Trophoblast cell (in vitro differentiated cells and primary cell): ENCODE measurements around the gene FOXF1.

Source experiments
- DNase-seq, 2 donors: peaks; one replicate each; pipeline ENCODE4 v3.0.0-alpha.2; 2016
- H2AFZ ChIP-seq: 2 replicates; pipeline ENCODE4 v1.6.1; 2013; ENCODE audit warnings: low read length, moderate library complexity, mild to moderate bottlenecking; ENCODE audit not compliant: insufficient read depth, poor library complexity
- H2AK5ac ChIP-seq: 2 replicates; pipeline ENCODE4 v1.6.1; 2013; ENCODE audit warnings: mild to moderate bottlenecking, low read length
- H2BK120ac ChIP-seq: 2 replicates; pipeline ENCODE4 v1.6.1; 2013; ENCODE audit warnings: low read length, mild to moderate bottlenecking, moderate library complexity; ENCODE audit not compliant: insufficient read depth, poor library complexity
- H2BK12ac ChIP-seq: 2 replicates; pipeline ENCODE4 v1.6.1; 2013; ENCODE audit warnings: mild to moderate bottlenecking, low read length, moderate library complexity
- H2BK5ac ChIP-seq: 2 replicates; pipeline ENCODE4 v1.6.1; 2013; ENCODE audit warnings: low read length, low read depth, moderate library complexity, mild to moderate bottlenecking; ENCODE audit not compliant: poor library complexity
- H3K14ac ChIP-seq: 2 replicates; pipeline ENCODE4 v1.6.1; 2013; ENCODE audit warnings: mild to moderate bottlenecking, low read length
- H3K18ac ChIP-seq: 2 replicates; pipeline ENCODE4 v1.6.1; 2013; ENCODE audit warnings: mild to moderate bottlenecking, low read length
- H3K23ac ChIP-seq: 2 replicates; pipeline ENCODE4 v1.6.1; 2013; ENCODE audit warnings: low read length
- H3K27ac ChIP-seq: 2 replicates; pipeline ENCODE4 v1.5.1; 2013; ENCODE audit warnings: low read depth, mild to moderate bottlenecking, inconsistent platforms, low read length, moderate library complexity
- H3K27me3 ChIP-seq: 2 replicates; pipeline ENCODE4 v1.6.1; 2013; ENCODE audit warnings: inconsistent platforms, mild to moderate bottlenecking, low read length, moderate library complexity; ENCODE audit not compliant: insufficient read depth
- H3K36me3 ChIP-seq, 2 experiments: 1 replicate in 1 of 2; 2 replicates in 1 of 2; pipeline ENCODE4 v1.6.1; 2013; ENCODE audit warnings: low read length in 2 of 2, mild to moderate bottlenecking in 2 of 2, moderate library complexity in 1 of 2; ENCODE audit not compliant: insufficient read depth in 2 of 2, control insufficient read depth in 1 of 2
- H3K4ac ChIP-seq: 2 replicates; pipeline ENCODE4 v1.6.1; 2013; ENCODE audit warnings: low read depth, mild to moderate bottlenecking, low read length, moderate library complexity
- H3K4me1 ChIP-seq, 2 experiments: 1 replicate in 1 of 2; 2 replicates in 1 of 2; pipeline ENCODE4 v1.6.1; 2013; ENCODE audit warnings: low read length in 2 of 2, mild to moderate bottlenecking in 2 of 2, moderate library complexity in 1 of 2; ENCODE audit not compliant: insufficient read depth in 2 of 2, control insufficient read depth in 1 of 2
- H3K4me2 ChIP-seq: 2 replicates; pipeline ENCODE4 v1.6.1; 2013; ENCODE audit warnings: inconsistent platforms, mild to moderate bottlenecking, low read length, moderate library complexity
- H3K4me3 ChIP-seq: 2 replicates; pipeline ENCODE4 v1.5.1; 2013; ENCODE audit warnings: mild to moderate bottlenecking, low read depth, low read length, inconsistent platforms
- H3K79me1 ChIP-seq: one replicate; pipeline ENCODE4 v1.6.1; 2013; ENCODE audit warnings: low read length
- H3K79me2 ChIP-seq: 2 replicates; pipeline ENCODE4 v1.6.1; 2013; ENCODE audit warnings: low read length, mild to moderate bottlenecking; ENCODE audit not compliant: control insufficient read depth, insufficient read depth, poor library complexity
- H3K9ac ChIP-seq: 2 replicates; pipeline ENCODE4 v1.6.1; 2013; ENCODE audit warnings: mild to moderate bottlenecking, low read length
- H3K9me3 ChIP-seq: 2 replicates; pipeline ENCODE4 v1.6.1; 2013; ENCODE audit warnings: low read depth, mild to moderate bottlenecking, control low read depth, inconsistent platforms, low read length; ENCODE audit not compliant: insufficient read depth
- H4K12ac ChIP-seq: 2 replicates; pipeline ENCODE4 v1.6.1; 2013; ENCODE audit warnings: low read depth, mild to moderate bottlenecking, low read length, moderate library complexity
- H4K8ac ChIP-seq: 2 replicates; pipeline ENCODE4 v1.6.1; 2013; ENCODE audit warnings: low read depth, mild to moderate bottlenecking, low read length, moderate library complexity
- H4K91ac ChIP-seq: one replicate; pipeline ENCODE4 v1.6.1; 2013; ENCODE audit warnings: low read depth, mild to moderate bottlenecking, low read length, moderate library complexity
- WGBS: extraction: QIAGEN DNeasy Blood & Tissue Kit; methylation state at CpG from one replicate; pipeline ENCODE4 v1.1.7; 2013; ENCODE audit warnings: missing lambda C conversion rate; ENCODE audit not compliant: insufficient read length, insufficient coverage; ENCODE audit errors: extremely low coverage; 5-methylcytosine and 5-hydroxymethylcytosine counted together

The FOXF1 gene

GRCh38 chr16:86512860-86513470 lies 2.6 kb downstream of the FOXF1 start:
- Histone ChIP-seq H3K14ac (no peak overlapping the region), H2AFZ (no peak overlapping the region), H3K23ac (no peak overlapping the region), H3K4me2 (no peak overlapping the region), H4K12ac (no peak overlapping the region), H3K79me1 (no peaks in the 10 kb centered on the region), H3K9me3 (peaks cover 7% of the 10 kb centered on the region), H3K4ac (no peak overlapping the region), H3K36me3 (no peaks in the 10 kb centered on the region), H3K79me2 (no peaks in the 10 kb centered on the region), H3K27ac (no peak overlapping the region), H3K9ac (no peak overlapping the region), H2AK5ac (no peak overlapping the region), H4K8ac (no peak overlapping the region), H3K4me3 (no peak overlapping the region), H3K18ac (no peak overlapping the region), H2BK5ac (no peak overlapping the region), H2BK120ac (no peak overlapping the region), H2BK12ac (no peak overlapping the region), H3K4me1 (peaks cover 7 to 16% of the 10 kb centered on the region in 2 experiments), H4K91ac (no peak overlapping the region), H3K27me3 (peaks cover 83% of the 10 kb centered on the region)
- WGBS, result no CpG with 5 or more reads among the region's 29 CpGs
- no peak for DNase-seq

- Histone ChIP-seq H2AK5ac (no peak overlapping the region), H4K12ac (no peak overlapping the region), H3K79me1 (no peaks in the 10 kb centered on the region), H2BK120ac (no peak overlapping the region), H2BK12ac (no peak overlapping the region), H3K4me1 (peaks cover 7 to 15% of the 10 kb centered on the region in 2 experiments), H3K9ac (no peak overlapping the region), H3K27me3 (peaks cover 76% of the 10 kb centered on the region), H2AFZ (no peak overlapping the region), H3K14ac (no peak overlapping the region), H3K9me3 (peaks cover 6% of the 10 kb centered on the region), H4K91ac (no peak overlapping the region), H3K4me2 (no peak overlapping the region), H3K36me3 (no peaks in the 10 kb centered on the region), H3K18ac (no peak overlapping the region), H4K8ac (no peak overlapping the region), H2BK5ac (no peak overlapping the region), H3K27ac (no peak overlapping the region), H3K79me2 (no peaks in the 10 kb centered on the region), H3K4me3 (no peak overlapping the region), H3K23ac (no peak overlapping the region), H3K4ac (no peak overlapping the region)
- no peak for DNase-seq
- WGBS, result no CpG with 5 or more reads among the region's 35 CpGs
These were observed 3.3 kb downstream of the FOXF1 start for GRCh38 chr16:86513471-86514277.

DNA sequence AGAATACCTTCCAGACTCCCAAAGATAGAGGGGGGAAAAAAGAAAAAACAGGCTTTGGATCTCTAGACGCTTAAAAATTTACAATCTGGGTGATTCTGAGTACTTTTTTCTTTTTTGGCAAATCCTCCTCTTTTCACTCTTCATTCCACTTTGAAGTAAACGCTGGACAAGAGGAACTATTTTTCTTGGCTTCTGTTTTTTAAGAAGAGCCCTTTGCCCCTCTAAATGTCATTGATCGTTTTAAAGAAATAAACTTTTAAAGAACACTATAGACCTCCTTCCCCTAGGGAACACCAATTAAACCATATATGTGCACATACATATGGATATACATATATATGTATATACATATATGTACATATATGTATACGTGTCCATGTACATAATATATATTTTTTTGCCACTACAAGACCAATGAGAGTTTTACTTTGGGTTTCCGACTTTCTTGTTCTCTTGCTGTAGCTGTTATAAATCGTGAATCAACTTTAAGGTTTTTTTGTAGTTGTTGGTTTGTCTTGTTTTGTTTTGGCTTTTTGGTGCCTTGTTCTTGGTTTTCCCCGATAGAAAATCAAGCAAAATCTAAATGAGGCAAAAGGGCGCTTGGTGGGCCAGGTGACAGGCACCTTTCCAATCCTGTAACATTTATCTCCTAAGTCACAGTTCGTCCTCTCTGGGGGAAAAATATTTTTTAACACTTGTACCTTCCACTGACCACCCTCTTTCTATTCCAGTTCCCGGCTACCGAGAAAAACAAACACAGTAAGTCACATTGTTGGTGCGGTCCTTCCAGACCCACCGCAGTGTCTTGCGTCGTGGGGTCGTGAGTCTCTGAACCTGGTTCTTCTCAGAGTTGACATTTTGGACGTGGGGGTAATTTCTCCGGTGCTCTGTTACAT lies 4.4 kb downstream of the FOXF1 start:
- Histone ChIP-seq H3K14ac (no peak overlapping the region), H2BK5ac (no peak overlapping the region), H3K4ac (no peak overlapping the region), H3K9me3 (peaks cover 5% of the 10 kb centered on the region), H2AFZ (no peak overlapping the region), H2BK120ac (no peak overlapping the region), H3K36me3 (no peaks in the 10 kb centered on the region), H3K4me3 (no peak overlapping the region), H3K4me1 (peaks cover 7 to 8% of the 10 kb centered on the region in 2 experiments), H3K27ac (no peak overlapping the region), H3K79me2 (no peaks in the 10 kb centered on the region), H3K18ac (no peak overlapping the region), H3K79me1 (no peaks in the 10 kb centered on the region), H2BK12ac (no peak overlapping the region), H4K8ac (no peak overlapping the region), H3K23ac (no peak overlapping the region), H3K4me2 (no peak overlapping the region), H4K12ac (no peak overlapping the region), H3K27me3 (peaks cover 66% of the 10 kb centered on the region), H4K91ac (no peak overlapping the region), H3K9ac (no peak overlapping the region), H2AK5ac (no peak overlapping the region)
- no peak for DNase-seq
- no CpG with 5 or more reads among the region's 18 CpGs for WGBS

DNA sequence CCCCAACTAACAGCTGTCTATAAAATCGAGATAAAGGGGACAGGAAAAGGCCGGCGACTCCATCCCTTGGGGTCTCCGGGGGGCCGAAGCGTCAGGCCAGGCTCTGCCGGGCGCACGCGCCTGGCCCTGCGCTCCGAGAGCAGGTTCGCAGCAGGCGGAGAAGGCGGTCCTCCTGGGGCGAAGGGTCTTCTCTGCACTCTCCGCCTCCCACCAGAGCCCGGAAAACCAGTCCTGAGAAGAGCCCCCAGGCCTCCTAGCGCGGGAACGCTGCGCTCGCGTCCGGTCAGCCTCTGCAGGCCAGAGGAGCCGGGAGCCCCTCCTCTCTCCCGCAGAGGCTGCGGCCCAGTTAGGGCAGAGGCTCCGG lies 5.1 kb downstream of the FOXF1 start:
- Histone ChIP-seq H3K36me3 (no peaks in the 10 kb centered on the region), H3K9ac (no peak overlapping the region), H3K27me3 (peaks cover 60% of the 10 kb centered on the region), H2BK12ac (no peak overlapping the region), H3K79me1 (no peaks in the 10 kb centered on the region), H3K4me3 (no peak overlapping the region), H3K4me1 (peaks cover 4 to 5% of the 10 kb centered on the region in 2 experiments), H3K14ac (no peak overlapping the region), H3K27ac (no peak overlapping the region), H3K9me3 (peaks cover 6% of the 10 kb centered on the region), H2BK5ac (no peak overlapping the region), H3K79me2 (no peaks in the 10 kb centered on the region), H2AFZ (no peak overlapping the region), H3K18ac (no peak overlapping the region), H4K91ac (no peak overlapping the region), H4K8ac (no peak overlapping the region), H3K4me2 (peak overlapping the region; percentile 27), H3K4ac (no peak overlapping the region), H2BK120ac (no peak overlapping the region), H4K12ac (no peak overlapping the region), H2AK5ac (no peak overlapping the region), H3K23ac (no peak overlapping the region)
- no CpG with 5 or more reads among the region's 29 CpGs for WGBS
- DNase-seq, result no peak
